Upper lobe of left lung (tissue), 6 donors: ENCODE measurements around the gene PDE4B. TPM values are rescaled to one million over a fixed set of nuclear protein-coding genes. Genes with fewer than 3 reads are reported as not detected.

Experiments used
- ATAC-seq, 2 donors: fragments of 200-7000 bp; cut with Tn5 transposase; one replicate each; pipeline ENCODE4 v1.9.1; 2022; ENCODE audit warnings: mild to moderate bottlenecking in 2 of 2, moderate library complexity in 2 of 2; ENCODE audit not compliant: low FRiP score in 2 of 2
- DNase-seq, 2 donors: peaks; one replicate each; pipeline ENCODE4 v3.0.0-alpha.2; 2019 to 2020
- H3K27ac ChIP-seq, 4 donors: fragments of 200-600 bp; sonication (generic); one replicate each; pipeline ENCODE4 v1.5.1; 2016 to 2019
- H3K27me3 ChIP-seq, 4 donors: fragments of 200-600 bp; sonication (generic); one replicate each; pipeline ENCODE4 v1.5.1; 2017 to 2019
- H3K36me3 ChIP-seq, 4 donors: fragments of 200-600 bp; sonication (generic); one replicate each; pipeline ENCODE4 v1.5.1; 2016 to 2019
- H3K4me1 ChIP-seq, 4 donors: fragments of 200-600 bp; sonication (generic); one replicate each; pipeline ENCODE4 v1.5.1; 2018 to 2019
- H3K4me3 ChIP-seq, 4 donors: fragments of 200-600 bp; sonication (generic); one replicate each; pipeline ENCODE4 v1.5.1; 2017 to 2019; ENCODE audit warnings: mild to moderate bottlenecking in 2 of 4, moderate library complexity in 1 of 4
- H3K9me3 ChIP-seq, 4 donors: fragments of 200-600 bp; sonication (generic); one replicate each; pipeline ENCODE4 v1.5.1; 2018 to 2019
- CTCF ChIP-seq, 6 experiments: fragments of 450-650 bp in 4 of 6; fragments of 200-600 bp in 2 of 6; sonication (generic) in 2 of 6; IDR thresholded peaks; one replicate each; pipeline ENCODE4 v1.5.1; 2016 to 2019; ENCODE audit warnings: antibody characterized with exemption in 6 of 6
- EP300 ChIP-seq, 4 donors: sonication (generic); formaldehyde crosslinking; IDR thresholded peaks; one replicate each; pipeline ENCODE4 v1.5.1; 2017; ENCODE audit warnings: antibody characterized with exemption in 4 of 4, control low read depth in 2 of 4
- POLR2A ChIP-seq, 4 donors: fragments of 450-650 bp; IDR thresholded peaks; one replicate each; pipeline ENCODE4 v1.5.1; 2016 to 2017; ENCODE audit warnings: antibody characterized with exemption in 4 of 4, mild to moderate bottlenecking in 2 of 4
- POLR2AphosphoS5 ChIP-seq, 2 donors: sonication (generic); formaldehyde crosslinking; IDR thresholded peaks; one replicate each; pipeline ENCODE4 v1.5.1; 2017; ENCODE audit warnings: antibody characterized with exemption in 2 of 2
- WGBS, 2 donors: methylation state at CpG; one replicate each; pipeline ENCODE4 v1.1.5; 2017 to 2018; 5-methylcytosine and 5-hydroxymethylcytosine counted together
- total RNA-seq, 6 donors: library from RNA; depleted of rRNA in 4 of 6; stranded (reverse); fragments of >200 nt in 4 of 6; gene quantifications; one replicate each; pipeline versions ENCODE4 v1.1.0 to v1.2.1, GENCODE V29; 2016 to 2021
- donor health status: DM: no; HTN: no; CAD: no; lungs with moderate emphysema.
- donor health status: DM: no; HTN: yes; CAD: no; lungs with severe emphysema.

The PDE4B gene
- total RNA-seq, 6 donors from 2014 or later: 8.1 to 61.6 (median 15.9) TPM

DNA sequence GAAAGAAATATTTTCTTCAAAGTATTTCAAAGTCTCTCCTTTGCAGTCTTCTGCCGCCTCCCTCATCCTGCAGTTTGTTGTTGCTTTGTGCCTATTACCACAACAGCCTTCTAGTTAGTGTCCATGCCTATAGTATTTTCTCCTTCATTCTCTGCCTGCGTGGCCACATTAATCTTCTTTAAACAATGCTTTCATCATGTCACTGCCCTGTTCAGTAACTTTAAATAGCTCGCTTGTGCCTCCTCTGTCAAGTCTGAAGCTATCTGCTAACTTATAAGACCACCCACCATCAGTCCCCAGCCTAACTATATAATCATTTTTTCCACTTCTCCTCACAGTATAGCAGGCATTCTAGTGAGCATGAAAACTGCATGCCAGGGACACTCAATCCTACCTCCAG, 290.3 kb downstream of the PDE4B start:
- no peak for ATAC-seq
- no peak for TF ChIP-seq POLR2A (IDR thresholded peaks at IDR 0.05)
- TF ChIP-seq POLR2AphosphoS5 (IDR thresholded peaks at IDR 0.05): no peak
- TF ChIP-seq CTCF (IDR thresholded peaks at IDR 0.05): no peak
- no peak for TF ChIP-seq EP300 (IDR thresholded peaks at IDR 0.05)
- no peaks in the 10 kb centered on the region for H3K27me3 ChIP-seq
- H3K27ac ChIP-seq: no peak overlapping the region
- H3K9me3 ChIP-seq: no peaks in the 10 kb centered on the region
- H3K4me3 ChIP-seq: no peak overlapping the region
- WGBS, 2 donors: 77 to 78% methylated on average over 3 of the region's 3 CpGs
- no peaks in the 10 kb centered on the region for H3K36me3 ChIP-seq
- DNase-seq: no peak
- H3K4me1 ChIP-seq: no peaks in the 10 kb centered on the region

DNA sequence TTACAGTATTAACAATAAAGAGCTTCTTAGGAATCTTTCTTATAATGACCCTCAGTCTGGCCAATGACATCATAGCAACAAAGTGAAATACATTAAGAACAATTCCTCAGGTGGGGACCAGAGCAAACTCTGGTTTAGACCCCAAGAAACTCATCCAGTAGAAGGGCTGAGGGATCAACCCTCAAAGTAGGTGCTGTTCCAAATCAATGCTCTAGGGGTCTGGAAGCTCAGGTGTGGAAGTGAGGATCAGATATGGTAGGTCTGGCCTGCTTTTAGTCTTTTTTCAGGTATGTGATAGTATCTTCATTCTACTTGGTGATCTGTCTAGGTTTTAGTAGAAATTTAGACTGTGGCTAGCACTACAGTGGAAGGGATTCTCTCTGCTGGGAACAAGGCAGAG, 291.7 kb downstream of the PDE4B start:
- ATAC-seq: no peak
- no peak overlapping the region for H3K27ac ChIP-seq
- H3K4me3 ChIP-seq: no peak overlapping the region
- TF ChIP-seq CTCF (IDR thresholded peaks at IDR 0.05): no peak
- no peak for TF ChIP-seq EP300 (IDR thresholded peaks at IDR 0.05)
- TF ChIP-seq POLR2AphosphoS5 (IDR thresholded peaks at IDR 0.05): no peak
- no peak for TF ChIP-seq POLR2A (IDR thresholded peaks at IDR 0.05)
- no peaks in the 10 kb centered on the region for H3K27me3 ChIP-seq
- H3K36me3 ChIP-seq: no peaks in the 10 kb centered on the region
- DNase-seq: no peak
- no peaks in the 10 kb centered on the region for H3K4me1 ChIP-seq
- H3K9me3 ChIP-seq: no peaks in the 10 kb centered on the region

DNA sequence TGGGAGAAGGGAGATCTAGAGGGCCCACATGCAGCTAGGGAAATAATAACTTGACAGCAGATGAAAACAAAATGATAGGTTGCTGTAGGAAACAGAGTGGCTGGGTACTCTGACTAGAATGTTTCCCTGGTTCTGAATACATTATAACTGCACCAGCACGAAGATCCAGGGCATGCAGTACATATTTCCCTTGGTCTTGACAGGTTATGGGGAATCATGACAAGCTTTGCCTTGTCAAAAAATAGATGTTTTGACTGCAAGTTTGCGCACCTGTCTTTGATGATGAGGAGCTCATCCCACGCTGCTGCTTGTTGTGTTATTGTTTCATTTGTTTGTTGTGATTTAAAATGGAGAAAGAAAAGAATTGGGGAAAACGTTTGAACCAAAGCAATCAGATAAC, 292.9 kb downstream of the PDE4B start:
- no peaks in the 10 kb centered on the region for H3K27me3 ChIP-seq
- H3K27ac ChIP-seq: no peak overlapping the region
- no peaks in the 10 kb centered on the region for H3K4me1 ChIP-seq
- no peak for TF ChIP-seq CTCF (IDR thresholded peaks at IDR 0.05)
- TF ChIP-seq EP300 (IDR thresholded peaks at IDR 0.05): no peak
- H3K9me3 ChIP-seq: no peaks in the 10 kb centered on the region
- no peak for ATAC-seq
- no peak overlapping the region for H3K4me3 ChIP-seq
- no peak for DNase-seq
- 66 to 70% methylated on average over 4 of the region's 4 CpGs for WGBS, 2 donors
- H3K36me3 ChIP-seq: no peaks in the 10 kb centered on the region

- H3K4me1 ChIP-seq: no peaks in the 10 kb centered on the region
- no peak for TF ChIP-seq CTCF (IDR thresholded peaks at IDR 0.05)
- no peak for TF ChIP-seq POLR2A (IDR thresholded peaks at IDR 0.05)
- TF ChIP-seq POLR2AphosphoS5 (IDR thresholded peaks at IDR 0.05): no peak
- no peak for TF ChIP-seq EP300 (IDR thresholded peaks at IDR 0.05)
- no peak overlapping the region for H3K4me3 ChIP-seq
- H3K9me3 ChIP-seq: no peaks in the 10 kb centered on the region
- no peaks in the 10 kb centered on the region for H3K36me3 ChIP-seq
- H3K27ac ChIP-seq: no peak overlapping the region
- 64 to 73% methylated on average over 3 of the region's 3 CpGs for WGBS, 2 donors
- H3K27me3 ChIP-seq: no peaks in the 10 kb centered on the region
- DNase-seq: no peak
- no peak for ATAC-seq
These were observed 296.1 kb downstream of the PDE4B start for GRCh38 chr1:66088787-66089186.

- ATAC-seq (no peak), DNase-seq (no peak)
- Histone ChIP-seq H3K4me1 (no peaks in the 10 kb centered on the region), H3K9me3 (no peaks in the 10 kb centered on the region), H3K27ac (no peak overlapping the region), H3K27me3 (no peaks in the 10 kb centered on the region), H3K4me3 (no peak overlapping the region), H3K36me3 (no peaks in the 10 kb centered on the region)
- TF ChIP-seq POLR2AphosphoS5 (IDR thresholded peaks at IDR 0.05) (no peak), POLR2A (IDR thresholded peaks at IDR 0.05) (no peak), CTCF (IDR thresholded peaks at IDR 0.05) (no peak), EP300 (IDR thresholded peaks at IDR 0.05) (no peak)
- 70 to 78% methylated on average over 7 of the region's 7 CpGs for WGBS, 2 donors
These were observed 298.3 kb downstream of the PDE4B start for GRCh38 chr1:66090859-66091457.
